Measurements from ENCODE around the gene PLD4. TPM values are rescaled to one million over a fixed set of nuclear protein-coding genes. Genes with fewer than 3 reads are reported as not detected.
"Not testable (repeated sequence)": the region's sequence is repeated elsewhere in the genome, so short reads cannot be mapped to it uniquely, and the experiment has no call there.

Gene PLD4
- total RNA-seq, 1 donor from 2014 or later = not detected

GRCh38 chr14:104905579-104905933, 19.1 kb upstream of the PLD4 start:
- peaks cover 11% of the 10 kb centered on the region for H3K27me3 Mint-ChIP-seq (ENCODE audit: unreplicated experiment)
- H3K4me3 Mint-ChIP-seq (ENCODE audit: unreplicated experiment); DNase-seq; H3K4me1 Mint-ChIP-seq (ENCODE audit: low read depth, unreplicated experiment); H3K9me3 Mint-ChIP-seq (ENCODE audit: unreplicated experiment); H3K27ac Mint-ChIP-seq (ENCODE audit: unreplicated experiment): not testable (repeated sequence)
- peaks cover 30% of the 10 kb centered on the region for H3K36me3 Mint-ChIP-seq (ENCODE audit: unreplicated experiment)

GRCh38 chr14:104908303-104908702, 16.4 kb upstream of the PLD4 start:
- Mint-ChIP-seq H3K4me1 (ENCODE audit: low read depth, unreplicated experiment) (no peaks in the 10 kb centered on the region), H3K27me3 (ENCODE audit: unreplicated experiment) (peaks cover 14% of the 10 kb centered on the region), H3K27ac (ENCODE audit: unreplicated experiment) (no peak overlapping the region), H3K36me3 (ENCODE audit: unreplicated experiment) (peaks cover 39% of the 10 kb centered on the region), H3K4me3 (ENCODE audit: unreplicated experiment) (no peak overlapping the region), H3K9me3 (ENCODE audit: unreplicated experiment) (peaks cover 7% of the 10 kb centered on the region)
- no peak for TF ChIP-seq CTCF (IDR thresholded peaks at IDR 0.05; ENCODE audit: partially characterized antibody, unreplicated experiment)
- DNase-seq = no peak

GRCh38 chr14:104912053-104912452, 12.6 kb upstream of the PLD4 start:
- DNase-seq = no peak
- TF ChIP-seq CTCF (IDR thresholded peaks at IDR 0.05; ENCODE audit: partially characterized antibody, unreplicated experiment) = no peak
- H3K9me3 Mint-ChIP-seq (ENCODE audit: unreplicated experiment) = peaks cover 7% of the 10 kb centered on the region
- no peak overlapping the region for H3K4me3 Mint-ChIP-seq (ENCODE audit: unreplicated experiment)
- peaks cover 9% of the 10 kb centered on the region for H3K27me3 Mint-ChIP-seq (ENCODE audit: unreplicated experiment)
- peaks cover 23% of the 10 kb centered on the region for H3K36me3 Mint-ChIP-seq (ENCODE audit: unreplicated experiment)
- H3K27ac Mint-ChIP-seq (ENCODE audit: unreplicated experiment) = no peak overlapping the region
- H3K4me1 Mint-ChIP-seq (ENCODE audit: low read depth, unreplicated experiment) = no peaks in the 10 kb centered on the region

GRCh38 chr14:104913435-104913834, 11.2 kb upstream of the PLD4 start:
- Mint-ChIP-seq H3K4me1 (ENCODE audit: low read depth, unreplicated experiment) (no peaks in the 10 kb centered on the region), H3K4me3 (ENCODE audit: unreplicated experiment) (no peak overlapping the region), H3K9me3 (ENCODE audit: unreplicated experiment) (peaks cover 6% of the 10 kb centered on the region), H3K36me3 (ENCODE audit: unreplicated experiment) (peaks cover 17% of the 10 kb centered on the region), H3K27ac (ENCODE audit: unreplicated experiment) (no peak overlapping the region), H3K27me3 (ENCODE audit: unreplicated experiment) (peaks cover 3% of the 10 kb centered on the region)
- TF ChIP-seq CTCF (IDR thresholded peaks at IDR 0.05; ENCODE audit: partially characterized antibody, unreplicated experiment) = no peak
- no peak for DNase-seq

- no peak for DNase-seq
- Mint-ChIP-seq H3K27me3 (ENCODE audit: unreplicated experiment) (no peaks in the 10 kb centered on the region), H3K36me3 (ENCODE audit: unreplicated experiment) (peaks cover 7% of the 10 kb centered on the region), H3K27ac (ENCODE audit: unreplicated experiment) (no peak overlapping the region), H3K4me3 (ENCODE audit: unreplicated experiment) (no peak overlapping the region), H3K4me1 (ENCODE audit: low read depth, unreplicated experiment) (no peaks in the 10 kb centered on the region), H3K9me3 (ENCODE audit: unreplicated experiment) (peaks cover 5% of the 10 kb centered on the region)
- TF ChIP-seq CTCF (IDR thresholded peaks at IDR 0.05; ENCODE audit: partially characterized antibody, unreplicated experiment) = no peak
Measured at GRCh38 chr14:104917116-104917515, 7.6 kb upstream of the PLD4 start.

GRCh38 chr14:104917993-104918392, 6.7 kb upstream of the PLD4 start:
- Mint-ChIP-seq H3K36me3 (ENCODE audit: unreplicated experiment) (peaks cover 7% of the 10 kb centered on the region), H3K27me3 (ENCODE audit: unreplicated experiment) (no peaks in the 10 kb centered on the region), H3K9me3 (ENCODE audit: unreplicated experiment) (peaks cover 5% of the 10 kb centered on the region), H3K4me3 (ENCODE audit: unreplicated experiment) (no peak overlapping the region), H3K4me1 (ENCODE audit: low read depth, unreplicated experiment) (no peaks in the 10 kb centered on the region), H3K27ac (ENCODE audit: unreplicated experiment) (no peak overlapping the region)
- DNase-seq = no peak
- no peak for TF ChIP-seq CTCF (IDR thresholded peaks at IDR 0.05; ENCODE audit: partially characterized antibody, unreplicated experiment)

- H3K4me3 Mint-ChIP-seq (ENCODE audit: unreplicated experiment); H3K27me3 Mint-ChIP-seq (ENCODE audit: unreplicated experiment); H3K9me3 Mint-ChIP-seq (ENCODE audit: unreplicated experiment); H3K27ac Mint-ChIP-seq (ENCODE audit: unreplicated experiment); H3K4me1 Mint-ChIP-seq (ENCODE audit: low read depth, unreplicated experiment); H3K36me3 Mint-ChIP-seq (ENCODE audit: unreplicated experiment); DNase-seq: not testable (repeated sequence)
Measured at GRCh38 chr14:104919152-104919992, 5.3 kb upstream of the PLD4 start.

All from glutamatergic neuron (in vitro differentiated cells).